ENCODE measurements around the gene ACTR1A.
"Not testable (repeated sequence)": the region's sequence is repeated elsewhere in the genome, so short reads cannot be mapped to it uniquely, and the experiment has no call there.

Gene ACTR1A

DNA sequence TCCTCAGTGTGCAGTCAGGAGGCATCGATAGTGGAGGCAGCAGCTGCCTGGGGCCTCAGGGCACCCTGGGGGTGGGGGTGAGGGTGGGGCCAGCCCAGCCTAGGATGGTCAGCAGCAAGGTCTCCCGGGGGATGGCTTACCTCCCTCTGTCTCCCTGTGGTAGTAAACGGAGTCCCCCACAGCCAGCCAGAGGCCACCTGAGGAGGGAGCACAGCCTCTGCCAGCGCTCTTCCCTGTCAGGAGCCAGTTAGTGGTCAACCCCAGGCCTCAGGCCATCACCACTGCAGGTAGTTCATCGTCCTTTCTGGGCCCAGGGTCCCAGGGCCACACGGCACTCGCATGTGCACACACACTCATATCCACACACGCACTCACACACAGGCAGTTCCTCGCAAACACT lies 22.1 kb downstream of the ACTR1A start:
- no peak for DNase-seq

DNA sequence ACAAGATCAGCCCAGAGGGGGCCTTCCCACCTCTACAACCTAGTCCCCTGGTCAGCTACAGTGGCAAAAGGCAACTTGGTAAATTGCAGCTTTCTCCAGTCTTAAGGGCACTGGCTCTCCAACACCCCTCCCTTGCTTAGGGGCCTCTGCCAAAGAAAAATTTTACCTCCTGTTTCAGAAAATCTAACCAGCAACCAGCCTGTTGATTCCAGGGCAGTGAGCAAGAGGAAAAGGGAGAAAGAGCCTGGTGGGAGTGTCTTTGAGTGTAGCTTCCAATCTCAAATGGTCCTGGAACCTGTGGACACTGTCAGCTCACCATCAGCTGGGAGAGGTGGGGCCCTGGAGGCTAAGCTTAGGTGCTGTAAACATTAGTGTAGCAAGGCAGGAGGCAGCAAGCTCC lies 22.9 kb downstream of the ACTR1A start:
- no peak for DNase-seq

DNA sequence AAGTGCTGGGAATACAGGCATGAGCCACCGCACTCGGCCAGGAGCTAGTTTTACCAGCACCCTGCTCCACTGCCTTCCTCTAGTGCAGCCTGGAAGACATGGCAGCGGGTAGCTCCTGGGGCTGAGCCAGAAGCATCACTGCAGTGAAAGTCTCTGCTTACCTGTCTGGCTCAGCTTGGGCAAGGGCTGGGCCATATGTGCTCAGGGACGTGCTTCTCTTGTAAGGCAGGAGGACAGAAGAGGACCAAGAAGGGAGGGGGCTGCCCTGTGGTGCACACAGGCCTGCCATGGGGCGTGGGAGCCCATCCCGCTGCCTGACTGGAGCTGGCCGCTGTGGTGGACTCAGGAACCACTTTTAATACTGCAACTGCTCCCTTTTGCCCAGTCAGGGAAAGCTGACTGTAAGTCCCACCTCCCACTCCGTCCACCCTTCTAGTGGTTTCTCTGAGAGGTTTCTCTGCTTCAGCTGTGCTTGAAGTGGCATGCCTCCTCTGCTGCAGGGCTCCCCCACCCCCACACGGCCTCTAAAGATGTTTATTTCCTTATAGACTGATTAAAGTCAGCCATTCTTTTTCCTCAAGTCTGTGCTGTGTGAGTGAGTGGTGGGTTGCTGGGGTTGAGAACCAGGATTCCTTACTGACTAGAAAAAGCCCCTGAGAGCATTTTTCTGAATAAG lies 25.9 kb downstream of the ACTR1A start:
- no peak for DNase-seq

DNA sequence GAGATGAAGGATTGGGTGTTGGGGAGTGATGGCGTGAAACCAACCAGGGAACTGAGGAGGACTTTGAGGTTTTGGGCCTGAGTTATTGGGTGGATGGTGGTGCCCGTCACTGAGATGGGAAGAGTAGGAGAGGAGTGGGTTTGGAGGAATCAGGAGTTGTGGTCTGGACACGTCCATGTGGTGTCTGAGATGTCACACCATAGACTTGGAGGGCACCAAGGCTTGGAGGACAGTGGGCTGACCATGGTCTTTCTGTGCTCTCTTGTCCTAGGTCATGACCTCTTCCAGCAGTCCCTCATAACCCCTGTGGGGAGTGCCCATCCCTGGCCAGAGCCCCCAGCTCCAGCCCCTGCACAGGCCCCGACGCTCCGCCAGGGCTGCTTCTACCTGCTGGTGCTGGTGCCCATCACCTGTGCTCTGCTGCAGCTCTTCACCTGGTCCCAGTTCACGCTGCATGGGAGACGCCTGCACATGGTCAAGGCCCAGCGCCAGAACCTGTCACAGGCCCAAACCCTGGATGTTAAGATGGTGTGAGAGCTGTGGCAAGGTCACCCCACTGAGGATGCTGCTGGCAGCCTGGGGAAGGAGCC lies 27.0 kb downstream of the ACTR1A start:
- no peak for DNase-seq

DNA sequence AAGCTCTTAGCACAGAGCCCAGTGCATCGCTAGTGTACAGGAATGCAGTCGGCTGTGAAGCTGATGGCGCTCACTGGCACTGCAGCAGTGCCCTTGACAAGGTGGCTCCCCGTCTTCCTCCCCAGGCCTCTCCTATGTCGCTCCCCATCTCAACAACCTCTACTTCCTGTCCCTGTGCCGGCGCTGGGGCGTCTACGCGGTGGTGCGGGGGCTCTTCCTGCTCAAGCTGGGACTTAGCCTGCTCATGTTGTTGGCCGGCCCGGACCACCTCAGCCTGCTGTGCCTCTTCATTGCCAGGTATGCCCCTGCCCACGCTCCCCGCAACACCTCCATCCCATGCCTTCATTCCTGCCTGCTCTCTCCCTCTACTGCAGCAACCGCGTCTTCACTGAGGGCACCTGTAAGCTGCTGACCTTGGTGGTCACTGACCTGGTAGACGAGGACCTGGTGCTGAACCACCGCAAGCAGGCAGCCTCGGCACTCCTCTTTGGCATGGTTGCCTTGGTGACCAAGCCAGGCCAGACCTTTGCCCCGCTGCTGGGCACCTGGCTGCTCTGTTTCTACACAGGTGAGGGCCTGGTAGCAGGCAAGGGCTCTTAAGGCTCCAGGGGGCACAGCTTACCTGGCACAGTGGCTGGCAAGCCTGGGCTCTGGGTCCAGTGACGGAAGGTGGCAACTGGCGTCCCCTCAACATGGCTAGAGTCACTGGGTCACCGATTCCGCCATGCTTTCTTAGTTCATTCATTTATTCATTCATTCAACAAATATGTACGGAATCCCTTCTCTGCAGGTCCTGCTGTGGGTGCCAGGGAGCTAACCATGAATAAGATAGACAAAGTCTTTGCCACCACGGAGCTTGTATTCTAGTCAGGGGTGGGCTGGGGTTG lies 28.8 kb downstream of the ACTR1A start:
- peak; percentile 21 for DNase-seq

DNA sequence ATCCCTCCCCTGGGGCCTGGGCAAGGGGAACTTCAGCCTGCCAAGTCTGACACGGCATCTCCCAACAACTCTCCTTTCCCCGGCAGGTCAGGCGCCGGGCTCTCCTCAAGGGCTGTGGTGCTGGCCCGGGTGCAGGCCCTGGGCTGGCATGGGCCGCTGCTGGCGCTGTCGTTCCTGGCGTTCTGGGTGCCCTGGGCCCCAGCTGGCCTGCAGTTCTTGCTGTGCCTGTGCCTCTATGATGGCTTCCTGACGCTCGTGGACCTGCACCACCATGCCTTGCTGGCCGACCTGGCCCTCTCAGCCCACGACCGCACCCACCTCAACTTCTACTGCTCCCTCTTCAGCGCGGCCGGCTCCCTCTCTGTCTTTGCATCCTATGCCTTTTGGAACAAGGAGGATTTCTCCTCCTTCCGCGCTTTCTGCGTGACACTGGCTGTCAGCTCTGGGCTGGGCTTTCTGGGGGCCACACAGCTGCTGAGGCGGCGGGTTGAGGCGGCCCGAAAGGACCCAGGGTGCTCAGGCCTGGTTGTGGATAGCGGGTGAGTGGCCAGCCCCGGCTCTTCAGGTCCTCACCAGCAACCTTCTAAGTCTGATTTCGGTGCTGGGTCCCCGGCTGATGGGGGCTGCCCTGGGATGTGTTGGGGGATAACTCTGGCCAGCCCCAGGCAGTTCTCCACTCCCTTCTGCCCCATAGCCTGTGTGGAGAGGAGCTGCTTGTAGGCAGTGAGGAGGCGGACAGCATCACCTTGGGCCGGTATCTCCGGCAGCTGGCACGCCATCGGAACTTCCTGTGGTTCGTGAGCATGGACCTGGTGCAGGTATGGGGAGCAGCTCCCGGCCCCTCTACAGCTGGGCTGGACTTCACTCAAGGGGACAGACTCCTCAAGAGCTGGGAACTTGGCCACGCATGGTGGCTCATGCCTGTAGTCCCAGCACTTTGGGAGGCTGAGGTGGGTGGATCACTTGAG lies 31.6 kb downstream of the ACTR1A start:
- DNase-seq = no peak

DNA sequence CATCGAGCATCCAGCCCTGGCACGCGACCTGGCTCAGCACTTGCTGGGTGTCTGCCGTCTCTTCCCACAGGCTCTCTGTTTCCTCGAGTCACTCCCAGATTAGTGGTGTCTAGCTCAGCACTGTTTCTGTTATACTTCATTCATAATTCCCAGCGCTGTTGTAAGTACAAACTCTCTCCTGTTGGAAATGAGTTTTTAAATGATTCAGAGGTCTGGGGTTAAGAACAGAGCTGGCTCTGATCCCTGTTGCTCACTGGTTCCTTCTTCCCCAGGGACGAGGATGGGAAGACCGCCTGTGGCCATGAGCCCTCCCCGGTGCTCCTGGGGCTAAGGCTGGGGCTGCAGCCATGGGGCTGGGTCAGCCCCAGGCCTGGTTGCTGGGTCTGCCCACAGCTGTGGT lies 33.8 kb downstream of the ACTR1A start:
- DNase-seq = no peak

DNA sequence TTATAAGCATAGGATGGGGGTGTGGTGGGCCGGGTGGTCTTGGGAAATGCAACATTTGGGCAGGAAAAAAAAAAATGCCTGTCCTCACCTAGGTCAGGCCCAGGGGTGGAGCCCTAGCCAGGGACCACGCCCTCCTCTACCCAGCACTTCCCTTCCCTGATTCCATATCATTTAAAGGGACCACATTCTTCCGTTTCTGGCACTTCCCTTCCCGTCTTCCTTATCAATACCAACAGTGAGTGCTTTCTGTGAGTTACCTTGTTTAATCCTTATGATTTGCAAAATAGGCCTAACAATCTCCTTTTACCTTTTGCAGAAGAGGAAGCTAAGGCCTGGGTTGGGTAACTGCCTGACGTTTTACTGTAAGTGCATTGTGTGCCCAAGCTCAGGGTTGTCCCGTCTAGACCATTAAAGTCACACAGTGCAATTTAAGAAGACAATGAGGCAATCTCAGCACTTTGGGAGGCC lies 34.5 kb downstream of the ACTR1A start:
- DNase-seq = no peak

DNA sequence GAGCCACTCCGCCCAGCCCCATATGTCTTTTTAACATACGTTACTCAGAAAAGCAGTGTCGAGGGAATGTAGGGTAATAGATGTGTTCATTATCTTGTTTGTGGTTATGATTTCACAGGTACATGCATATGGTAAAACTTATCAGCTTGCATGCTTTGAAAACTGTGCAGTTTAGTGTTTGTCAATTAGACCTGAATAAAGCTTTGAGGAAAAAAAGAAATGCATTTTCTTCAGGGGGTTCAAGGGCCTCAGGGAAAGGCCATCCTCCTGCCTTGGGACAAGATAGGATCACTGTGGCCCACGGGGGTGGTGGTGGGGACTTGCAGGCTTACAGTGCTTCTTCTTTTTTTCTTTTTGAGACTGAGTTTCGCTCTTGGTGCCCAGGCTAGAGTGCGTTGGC lies 35.2 kb downstream of the ACTR1A start:
- DNase-seq = no peak

DNA sequence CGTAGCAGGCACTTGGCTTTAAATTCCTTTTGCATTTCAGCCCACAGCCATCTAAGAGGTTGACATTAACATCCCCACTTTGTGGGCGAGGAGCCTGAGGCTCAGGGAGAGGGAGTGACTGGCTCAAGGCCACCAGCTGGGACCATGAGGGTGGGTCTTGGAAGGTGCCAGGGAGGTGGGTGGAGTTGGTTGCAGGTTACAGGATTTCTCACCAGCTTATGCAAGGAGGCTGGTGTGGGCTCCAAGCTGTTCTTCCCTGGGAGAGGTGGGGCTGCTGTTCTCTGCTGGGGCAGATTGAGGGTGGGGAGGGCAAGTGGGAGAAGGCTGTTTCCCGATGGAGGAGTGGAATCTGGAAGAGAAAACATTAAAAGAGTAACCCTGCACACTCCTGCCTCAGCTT lies 37.0 kb downstream of the ACTR1A start:
- no peak for DNase-seq

DNA sequence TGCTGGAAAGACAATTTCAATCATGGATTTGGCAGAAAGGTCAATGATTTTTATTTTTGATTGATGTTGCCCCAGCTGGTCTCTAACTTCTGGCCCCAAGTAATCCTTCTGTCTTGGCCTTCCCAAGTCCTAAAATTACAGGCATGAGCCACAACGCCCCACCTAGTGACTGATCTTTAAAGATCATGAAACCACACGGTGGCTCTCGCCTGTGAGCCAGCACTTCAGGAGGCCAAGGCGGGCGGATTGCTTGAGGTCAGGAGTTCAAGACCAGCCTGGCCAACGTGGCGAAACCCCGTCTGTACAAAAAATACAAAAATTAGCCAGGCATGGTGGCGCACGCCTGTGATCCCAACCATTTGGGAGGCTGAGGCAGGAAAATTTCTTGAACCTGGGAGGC lies 38.5 kb downstream of the ACTR1A start:
- DNase-seq = no peak

DNA sequence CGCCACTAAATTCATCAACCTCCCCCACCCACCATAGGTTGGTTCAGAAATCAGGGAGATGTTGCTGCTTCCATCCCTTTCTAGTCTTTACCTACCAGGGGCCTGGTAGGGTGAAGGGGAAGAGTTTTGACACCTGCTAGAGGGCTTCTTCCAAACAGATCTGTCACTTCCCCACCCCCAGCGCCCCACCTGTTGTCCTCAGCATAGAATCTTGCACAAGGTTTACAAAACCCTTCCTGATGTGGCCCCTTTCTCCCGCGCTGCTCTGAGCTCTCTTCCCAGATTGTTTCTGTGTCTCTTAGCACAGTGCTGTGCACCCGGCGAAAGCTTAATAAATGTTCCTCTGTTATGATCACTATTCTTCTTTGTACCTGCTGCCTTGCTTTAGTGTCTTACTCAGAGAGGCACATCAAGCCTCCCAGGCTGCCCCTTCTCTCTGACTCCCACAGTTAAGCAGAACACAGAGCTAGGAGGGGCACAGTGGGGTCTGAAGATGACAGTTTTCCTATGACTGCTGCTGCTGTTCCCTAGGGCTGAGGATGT lies 39.9 kb downstream of the ACTR1A start:
- DNase-seq = no peak

DNA sequence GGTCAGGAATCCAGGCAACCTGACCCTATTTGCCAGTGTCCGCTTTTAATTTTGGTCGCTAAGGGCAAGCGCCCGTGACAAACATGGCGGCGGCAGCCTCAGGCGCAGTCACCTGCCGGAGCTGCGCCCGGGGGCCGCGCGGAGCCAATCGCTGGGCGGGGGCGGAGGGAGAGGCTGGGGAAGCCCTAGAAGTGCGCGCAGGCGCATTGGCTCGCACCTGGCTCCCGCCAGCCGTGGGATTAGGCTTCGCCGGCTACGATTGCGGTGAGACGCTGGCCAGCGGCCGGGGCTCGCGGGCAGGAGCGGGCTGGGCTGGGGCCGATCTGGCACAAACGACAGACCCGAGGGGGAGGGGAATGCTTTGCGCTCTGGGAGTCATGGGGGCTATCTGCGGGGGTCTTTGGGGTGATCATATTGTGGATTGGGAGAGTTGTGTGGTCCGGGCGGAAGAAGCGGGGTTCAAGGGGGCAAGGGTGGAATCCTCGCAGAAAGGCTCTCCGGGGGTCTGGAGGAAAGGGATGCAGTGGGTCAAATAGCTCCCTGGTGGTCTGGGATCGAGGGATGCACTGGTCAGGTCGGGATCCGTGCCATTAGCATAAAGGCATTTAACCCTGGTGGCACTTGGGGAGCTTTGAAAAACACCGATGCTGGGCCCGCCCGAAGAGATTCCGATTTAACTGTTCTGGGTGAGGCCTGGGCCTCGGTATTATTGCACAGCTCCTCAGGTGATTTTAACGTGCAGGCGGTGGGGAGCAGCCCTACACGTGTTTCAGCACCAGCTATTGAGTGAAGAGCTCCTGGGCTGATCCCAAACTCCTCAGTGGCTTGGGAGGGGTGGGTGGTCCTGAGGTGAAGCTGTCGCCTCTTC lies 41.1 kb downstream of the ACTR1A start:
- DNase-seq = peak; percentile 90

DNA sequence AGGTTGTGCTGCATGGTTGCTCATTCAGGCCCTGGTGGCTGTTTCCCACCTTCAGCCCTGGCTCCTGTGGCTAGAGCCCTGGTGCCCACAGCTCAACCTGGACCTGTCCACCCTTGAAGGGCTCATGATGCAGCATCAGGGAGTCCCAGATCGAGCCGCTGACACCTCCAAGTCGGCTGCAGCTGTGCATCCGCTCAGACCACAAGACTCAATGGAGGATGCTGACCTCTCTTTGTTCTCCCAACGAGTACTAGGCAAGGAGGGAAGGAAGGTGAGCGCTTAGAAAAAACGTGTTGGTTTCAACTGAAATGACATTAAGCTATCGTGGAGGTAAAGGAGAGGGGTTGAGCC lies 41.7 kb downstream of the ACTR1A start:
- no peak for DNase-seq

DNA sequence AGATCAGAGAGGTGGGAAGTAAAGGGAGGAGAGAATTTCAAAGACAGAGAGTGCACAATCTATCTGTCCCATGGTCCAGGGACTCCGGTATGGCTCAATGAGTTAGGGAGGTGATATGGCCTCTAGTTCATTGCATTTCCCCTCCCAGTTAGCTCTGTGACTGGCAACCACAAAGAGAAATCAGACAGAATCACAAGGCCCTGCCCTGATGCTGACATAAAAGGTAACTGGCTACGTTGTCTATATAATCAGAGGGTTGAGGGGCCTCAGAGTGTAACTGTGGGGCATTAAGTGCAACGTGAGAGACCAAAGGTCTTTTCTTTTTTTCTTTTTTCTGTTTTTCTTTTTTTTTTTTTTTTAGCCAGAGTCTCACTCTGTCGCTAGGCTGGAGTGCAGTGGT lies 43.9 kb downstream of the ACTR1A start:
- no peak for DNase-seq

DNA sequence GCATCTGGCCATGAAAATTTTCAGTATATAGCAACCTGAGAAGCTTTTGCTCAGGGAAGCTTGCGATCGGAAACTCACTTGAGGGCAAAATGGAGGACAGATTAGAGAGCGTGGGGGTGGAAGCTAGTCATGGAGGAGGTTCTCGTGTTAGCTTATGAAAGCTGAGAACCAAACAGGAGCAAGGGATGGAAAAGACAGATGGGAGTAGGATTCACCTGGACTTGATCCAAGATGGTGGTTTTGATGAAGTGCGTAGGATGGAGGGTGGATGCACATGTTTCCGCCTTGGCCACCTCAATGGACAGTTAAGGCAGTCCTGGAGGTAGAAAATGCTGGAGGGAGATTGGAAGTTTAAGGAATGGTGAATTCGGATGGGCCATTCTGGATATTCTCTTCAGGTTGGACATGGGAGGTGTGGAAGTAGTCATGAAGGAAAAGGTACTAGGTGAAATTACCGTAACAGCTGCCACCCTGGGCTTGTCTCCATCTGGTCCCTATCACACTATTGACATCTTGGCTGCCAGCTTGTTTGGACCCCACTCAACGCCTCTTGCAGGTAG lies 44.8 kb downstream of the ACTR1A start:
- no peak for DNase-seq

DNA sequence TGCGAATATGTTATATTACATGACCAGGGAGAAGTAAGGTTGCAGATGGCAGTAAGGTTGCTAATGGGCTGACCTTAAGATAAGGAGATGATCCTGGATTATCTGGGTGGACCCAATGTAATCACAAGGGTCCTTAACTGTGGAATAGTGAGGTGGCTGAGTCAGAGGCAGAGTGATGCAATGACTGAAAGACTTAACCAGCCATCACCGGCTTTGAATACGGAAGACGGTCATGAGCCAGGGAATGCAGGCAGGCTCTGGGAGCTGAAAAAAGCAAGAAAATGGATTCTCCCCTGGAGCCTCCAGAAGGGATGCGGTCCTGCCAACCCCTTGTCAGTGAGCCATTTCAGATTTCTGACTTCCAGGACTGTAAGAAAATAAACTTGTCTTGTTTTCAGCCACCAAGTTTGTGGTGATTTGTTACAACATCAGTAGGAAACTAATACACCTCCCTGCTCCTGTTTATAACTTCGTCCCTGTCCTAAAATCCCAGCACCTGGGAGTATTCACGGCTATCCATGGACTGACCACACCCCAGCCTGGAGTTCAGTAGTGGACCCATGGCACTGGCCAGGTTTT lies 46.5 kb downstream of the ACTR1A start:
- DNase-seq = no peak

DNA sequence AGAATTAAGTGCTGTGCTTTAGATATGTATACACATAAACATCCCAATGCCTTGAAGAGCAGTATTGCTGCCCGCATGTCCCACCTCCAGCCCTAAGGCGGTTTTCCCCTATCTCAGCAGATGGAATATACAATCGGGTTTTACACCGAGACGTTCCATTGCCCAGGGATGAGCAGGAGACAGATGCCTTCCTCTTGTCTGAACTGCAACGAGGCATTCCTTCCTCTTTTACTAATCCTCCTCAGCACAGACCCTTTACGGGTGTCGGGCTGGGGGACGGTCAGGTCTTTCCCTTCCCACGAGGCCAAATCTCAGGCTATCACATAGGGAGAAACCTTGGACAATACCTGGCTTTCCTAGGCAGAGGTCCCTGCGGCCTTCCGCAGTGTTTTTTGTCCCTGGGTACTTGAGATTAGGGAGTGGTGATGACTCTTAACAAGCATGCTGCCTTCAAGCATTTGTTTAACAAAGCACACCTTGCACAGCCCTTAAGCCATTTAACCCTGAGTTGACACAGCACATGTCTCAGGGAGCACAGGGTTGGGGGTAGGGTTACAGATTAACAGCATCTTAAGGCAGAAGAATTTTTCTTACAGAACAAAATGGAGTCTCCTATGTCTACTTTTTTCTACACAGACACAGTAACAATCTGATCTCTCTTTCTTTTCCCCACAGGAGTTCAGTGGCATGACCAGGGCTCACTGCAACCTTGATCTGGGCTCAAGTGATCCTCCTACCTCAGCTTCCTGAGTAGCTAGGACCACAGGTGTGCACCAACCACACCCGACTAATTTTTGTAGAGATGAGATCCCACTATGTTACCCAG lies 47.6 kb downstream of the ACTR1A start:
- not testable (repeated sequence) for DNase-seq

DNA sequence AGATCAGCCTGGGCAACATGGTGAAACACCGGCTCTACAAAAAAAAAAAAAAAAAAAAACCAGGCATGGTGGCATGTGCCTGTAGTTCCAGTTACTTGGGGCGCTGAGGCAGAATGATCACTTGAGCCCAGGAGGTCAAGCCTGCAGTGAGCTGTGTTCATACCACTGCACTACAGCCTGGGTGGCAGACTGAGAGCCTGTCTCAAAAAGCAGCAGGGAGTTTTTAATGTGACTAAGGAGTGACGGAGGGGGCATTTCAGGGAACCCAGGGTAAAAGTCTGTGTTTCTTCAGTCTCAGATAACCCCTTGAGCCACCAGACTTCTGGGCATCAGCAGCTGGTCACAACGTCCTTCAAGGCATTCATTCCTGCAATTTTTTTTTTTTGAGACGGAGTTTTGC lies 49.0 kb downstream of the ACTR1A start:
- DNase-seq = no peak
